NK-92 treated with Interleukin-12 subunit alpha and Interleukin-12 subunit beta, amount 100 ng/mL, for 24 hours (cell line): Measurements from ENCODE around the gene MATK.

Source experiments
- DNase-seq: peaks from one replicate; lab custom pipeline; 2025; lab: John Stamatoyannopoulos, UW

Gene MATK

DNA sequence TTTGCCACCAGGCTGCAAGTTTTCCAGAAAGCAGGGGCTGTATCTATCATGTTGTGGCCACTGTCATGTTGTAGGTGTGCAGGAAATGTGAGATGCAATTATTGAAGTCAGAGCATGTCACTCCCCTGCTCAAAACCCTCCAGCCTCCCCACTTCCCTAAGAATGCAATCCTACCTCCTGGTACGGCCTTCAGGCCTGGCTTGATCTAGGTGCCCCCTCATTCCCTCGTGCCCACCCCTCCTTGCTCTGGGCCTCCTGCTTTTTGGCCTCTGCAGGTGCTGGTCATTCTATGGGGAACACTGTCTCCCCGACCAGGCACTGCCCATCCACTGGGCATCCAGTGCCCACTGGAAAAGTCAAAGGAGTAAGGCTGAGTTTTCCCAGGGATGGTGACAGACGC is 28.5 kb upstream of the MATK start:
- no peak for DNase-seq

DNA sequence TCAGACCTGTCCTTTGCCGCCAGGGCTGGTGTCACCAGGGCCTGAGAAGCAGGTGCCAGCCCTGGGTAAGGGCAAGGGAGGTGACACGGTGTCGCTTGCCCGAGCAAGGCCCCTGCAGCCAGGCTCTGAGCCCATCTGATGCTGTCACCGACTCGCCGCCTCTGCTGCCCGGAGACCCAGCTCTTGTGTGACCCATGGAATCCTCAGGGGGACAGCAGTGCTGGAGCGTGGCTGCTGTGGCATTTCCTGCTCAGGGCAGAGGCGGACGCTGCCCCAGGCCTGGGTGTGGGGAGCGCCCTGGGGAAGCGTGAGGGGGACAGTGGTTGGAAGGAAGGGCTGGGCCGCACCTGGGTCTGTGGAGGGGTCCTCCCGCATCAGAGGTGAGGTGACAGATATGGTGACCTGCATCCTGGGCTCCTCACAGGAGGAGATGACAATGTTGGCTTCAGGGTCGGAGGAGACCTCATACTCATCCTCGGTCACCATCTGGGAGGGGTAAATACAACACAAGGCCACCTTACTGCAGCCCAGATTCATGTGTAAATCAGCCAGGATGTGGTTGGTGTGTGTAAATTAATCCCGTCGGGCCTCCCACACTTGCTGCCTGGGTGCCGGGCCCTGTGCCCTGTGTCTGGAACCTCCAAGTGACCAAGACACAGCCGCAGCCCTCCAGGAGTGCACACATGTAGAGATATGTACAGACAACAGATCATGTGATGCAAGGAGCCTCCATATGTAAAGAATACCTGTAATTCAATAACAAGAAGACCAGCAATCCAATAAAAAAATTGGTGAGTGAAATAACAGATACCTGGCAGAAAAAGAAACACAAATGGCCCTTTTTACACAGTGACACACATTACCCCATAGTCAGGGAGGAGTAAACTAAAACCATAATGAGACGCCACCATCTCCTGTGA is 27.6 kb upstream of the MATK start:
- DNase-seq, result no peak

DNA sequence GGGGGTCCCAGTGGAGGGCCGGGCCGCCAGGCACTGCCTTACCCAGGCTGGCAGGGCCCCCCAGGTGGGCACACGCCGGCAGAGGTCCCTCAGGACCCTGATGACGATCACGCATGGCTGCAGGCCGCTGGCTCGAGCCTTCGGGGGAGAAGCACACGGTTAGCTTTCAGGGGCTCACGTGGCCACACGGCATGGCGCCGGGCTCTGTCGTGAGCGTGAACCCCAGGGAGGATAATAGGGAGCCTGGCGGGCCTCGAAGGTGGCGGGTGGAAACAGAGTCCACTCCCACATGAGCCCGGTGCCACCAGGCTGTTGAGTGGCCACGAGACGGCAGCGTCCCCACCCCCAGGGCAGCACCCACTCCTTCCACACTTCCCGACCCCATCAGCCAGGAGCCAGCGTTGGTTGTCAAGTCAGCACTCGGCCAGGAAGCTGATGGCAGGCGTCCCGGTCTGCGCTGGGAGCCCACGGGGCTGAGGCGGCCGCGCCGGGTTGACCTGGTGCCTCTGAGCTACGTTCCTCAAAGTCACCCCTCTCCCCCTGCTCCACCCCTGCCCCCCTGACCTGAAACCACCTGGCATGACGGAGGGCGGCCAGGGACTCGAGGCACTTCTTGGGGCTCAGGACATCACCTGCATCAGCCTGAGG is 24.7 kb upstream of the MATK start:
- no peak for DNase-seq

DNA sequence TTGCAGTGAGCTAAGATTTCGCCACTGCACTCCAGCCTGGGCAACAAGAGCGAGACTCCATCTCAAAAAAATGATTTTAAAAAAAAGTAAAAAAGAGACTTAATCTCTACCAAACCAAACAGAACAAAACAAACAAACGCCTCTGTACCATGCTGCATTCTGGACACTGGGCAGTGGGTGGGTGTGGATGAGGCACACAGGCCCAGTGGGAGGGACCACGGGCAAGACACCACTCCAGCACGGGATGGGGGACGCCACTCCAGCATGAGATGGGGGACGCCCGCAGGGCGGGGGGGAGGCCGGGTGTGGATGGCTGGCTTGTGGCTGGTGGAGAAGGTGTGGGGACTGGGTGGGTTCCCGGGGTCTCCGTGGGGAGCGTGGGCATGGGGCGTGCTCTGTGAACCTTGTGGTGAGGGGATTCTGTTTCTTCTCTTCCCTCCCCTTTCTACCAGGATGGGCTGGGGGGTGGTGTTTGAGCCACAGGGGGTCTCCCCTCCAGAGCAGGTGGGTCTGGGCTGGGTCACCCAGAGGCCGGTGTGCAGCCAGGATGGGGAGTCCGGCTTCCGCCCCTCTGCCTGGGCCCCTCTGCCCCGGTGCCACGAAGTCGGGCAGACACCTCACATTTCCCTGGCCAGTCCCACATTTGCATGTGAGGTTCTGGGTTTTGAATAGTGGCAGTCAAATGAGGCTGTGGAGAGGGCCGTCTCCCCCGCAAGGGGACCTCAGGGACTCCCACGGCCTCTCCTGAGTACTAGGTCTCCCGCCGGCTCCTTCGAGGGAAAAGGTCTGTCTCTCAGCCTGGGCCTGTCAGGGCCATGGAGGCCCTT is 23.9 kb upstream of the MATK start:
- no peak for DNase-seq

DNA sequence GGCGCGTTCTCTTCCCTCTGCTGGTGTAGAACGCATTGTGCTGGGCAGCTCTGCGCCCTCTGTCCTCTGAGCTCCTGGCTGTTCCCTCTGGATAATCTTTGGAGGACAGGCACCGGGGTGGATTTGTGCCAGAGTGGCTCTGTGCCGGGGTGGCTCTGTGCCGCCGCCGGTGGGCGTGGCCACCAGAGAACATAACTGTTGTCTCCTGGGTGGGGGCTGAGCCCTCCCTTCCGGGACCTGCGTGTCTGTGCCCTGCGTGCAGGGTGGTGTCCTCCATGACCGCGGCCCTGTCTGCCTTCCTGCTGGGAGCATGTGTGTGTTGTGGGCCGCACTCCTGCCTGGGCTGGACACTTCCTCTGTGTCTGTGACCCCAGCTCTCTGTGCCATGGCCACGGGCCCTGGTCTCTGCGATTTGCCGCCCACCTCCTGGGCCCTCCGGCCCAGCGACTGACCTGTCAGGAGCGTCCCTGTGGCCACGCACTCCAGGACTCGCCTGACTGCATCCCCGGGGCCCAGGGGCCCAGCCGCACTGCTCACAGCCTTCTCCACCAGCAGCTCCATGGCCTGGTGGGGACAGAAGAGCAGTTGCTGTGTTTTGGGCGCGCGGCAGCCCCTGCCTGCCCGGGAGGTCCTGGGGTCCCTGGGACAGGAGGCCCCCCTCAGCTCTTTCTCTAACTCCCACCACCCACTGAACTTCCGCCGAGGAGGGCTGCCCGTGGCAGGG is 22.4 kb upstream of the MATK start:
- no peak for DNase-seq

DNA sequence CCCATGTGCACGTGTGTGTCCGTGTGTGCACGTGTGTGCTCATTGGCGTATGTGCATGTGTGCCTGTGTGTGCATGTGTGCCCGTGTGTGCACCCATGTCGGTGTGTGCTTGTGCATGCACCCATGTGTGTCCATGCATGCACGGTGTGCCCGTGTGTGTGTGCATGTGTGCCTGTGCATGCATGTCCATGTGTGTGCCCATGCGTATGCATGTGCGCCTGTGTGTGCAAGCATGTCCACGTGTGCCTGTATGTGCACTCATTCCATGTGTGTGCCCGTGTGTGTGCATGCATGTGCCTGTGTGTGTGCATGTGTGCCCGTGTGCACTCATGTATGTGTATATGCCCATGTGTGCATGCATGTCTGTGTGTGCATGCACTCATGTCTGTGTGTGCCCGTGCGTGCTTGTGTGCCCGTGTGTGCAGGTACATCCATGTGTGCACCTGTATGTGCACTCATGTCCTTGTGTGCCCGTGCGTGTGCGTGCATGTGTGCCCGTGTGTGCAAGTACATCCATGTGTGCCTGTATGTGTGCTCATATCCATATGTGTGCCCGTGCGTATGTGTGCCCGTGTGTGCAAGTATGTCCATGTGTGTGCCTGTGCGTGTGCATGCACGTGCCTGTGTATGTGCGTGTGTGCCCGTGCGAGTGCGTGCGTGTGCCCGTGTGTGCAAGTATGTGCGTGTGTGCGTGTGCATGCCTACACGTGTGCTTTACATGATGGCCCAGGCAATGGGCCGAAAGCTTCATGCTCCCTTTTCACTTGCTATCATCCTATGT is 21.6 kb upstream of the MATK start:
- no peak for DNase-seq

DNA sequence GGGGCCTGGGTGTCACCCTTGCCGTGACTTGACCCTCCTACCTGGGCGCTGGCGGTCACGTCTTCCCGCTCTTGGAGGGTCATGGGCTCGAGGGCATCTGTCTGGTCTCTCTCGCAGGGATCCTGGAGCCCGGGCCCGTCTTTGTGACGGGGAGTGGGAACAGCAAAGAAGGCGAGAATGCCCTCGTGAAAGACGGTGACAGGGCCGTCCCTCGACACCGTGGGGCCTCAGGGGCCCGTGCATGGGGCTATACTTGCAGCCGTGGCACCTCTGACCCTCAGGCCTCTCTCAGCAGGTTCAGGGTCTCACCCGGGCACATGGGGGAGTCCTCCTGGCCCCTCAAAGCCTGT is 20.9 kb upstream of the MATK start:
- DNase-seq, result no peak

DNA sequence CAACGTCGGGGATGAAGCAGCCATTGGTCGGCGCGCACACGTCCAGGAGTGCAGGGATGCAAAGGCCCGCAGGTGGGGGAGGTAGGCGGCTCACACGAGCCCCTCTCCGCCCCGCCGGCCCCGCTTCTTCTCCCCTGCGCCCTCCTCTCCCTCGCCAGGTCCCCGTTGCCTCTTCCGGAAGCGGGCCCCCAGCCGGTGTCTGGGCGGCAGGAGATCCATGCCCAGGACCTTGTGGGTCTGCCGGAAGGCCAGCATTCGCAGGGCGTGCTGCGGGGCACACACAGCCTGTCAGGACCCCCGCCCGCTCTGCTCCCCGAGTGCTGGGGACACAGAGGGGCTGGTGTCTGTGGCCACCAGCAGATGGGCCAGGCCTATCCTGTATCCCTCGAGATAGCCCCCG is 19.7 kb upstream of the MATK start:
- DNase-seq, result no peak

DNA sequence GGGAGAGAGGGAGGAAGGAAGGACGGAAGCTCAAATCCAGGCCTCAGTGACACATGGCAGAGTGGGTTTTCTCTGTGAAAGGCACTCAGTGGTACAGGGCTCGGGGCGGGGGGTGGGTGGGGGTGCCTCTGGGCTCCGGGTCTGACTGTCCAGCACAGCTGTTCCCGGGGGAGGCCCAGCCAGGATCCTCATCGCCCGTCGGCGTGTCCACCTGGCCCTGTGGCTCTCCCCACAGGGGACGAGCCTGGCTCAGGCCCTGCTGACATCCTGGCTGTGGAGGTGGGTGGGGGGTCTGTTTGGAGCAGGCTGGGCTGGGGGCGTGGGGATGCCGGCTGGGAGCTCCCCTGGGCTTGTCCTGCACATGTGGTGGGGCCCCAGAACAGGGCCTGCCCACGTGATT is 18.2 kb upstream of the MATK start:
- DNase-seq, result no peak

DNA sequence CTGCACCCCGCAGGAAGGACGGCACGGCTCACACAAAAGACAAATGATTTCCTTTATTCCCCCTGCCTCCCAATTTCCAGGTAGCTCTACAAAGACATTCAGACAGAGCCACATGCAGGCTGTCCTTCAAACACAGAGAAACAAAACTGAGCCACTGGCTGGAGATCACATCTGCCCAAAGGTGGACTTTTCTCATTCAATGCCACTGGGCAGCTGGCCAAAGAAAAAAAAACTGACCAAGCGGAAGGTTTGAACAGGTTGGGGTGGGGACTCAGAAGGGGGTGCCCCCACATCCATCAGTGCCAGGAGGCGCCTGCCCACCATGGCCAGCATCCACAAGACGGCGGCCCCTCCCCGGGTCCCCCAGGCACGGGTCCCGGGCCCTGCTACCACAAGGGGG is 17.8 kb upstream of the MATK start:
- DNase-seq, result no peak

DNA sequence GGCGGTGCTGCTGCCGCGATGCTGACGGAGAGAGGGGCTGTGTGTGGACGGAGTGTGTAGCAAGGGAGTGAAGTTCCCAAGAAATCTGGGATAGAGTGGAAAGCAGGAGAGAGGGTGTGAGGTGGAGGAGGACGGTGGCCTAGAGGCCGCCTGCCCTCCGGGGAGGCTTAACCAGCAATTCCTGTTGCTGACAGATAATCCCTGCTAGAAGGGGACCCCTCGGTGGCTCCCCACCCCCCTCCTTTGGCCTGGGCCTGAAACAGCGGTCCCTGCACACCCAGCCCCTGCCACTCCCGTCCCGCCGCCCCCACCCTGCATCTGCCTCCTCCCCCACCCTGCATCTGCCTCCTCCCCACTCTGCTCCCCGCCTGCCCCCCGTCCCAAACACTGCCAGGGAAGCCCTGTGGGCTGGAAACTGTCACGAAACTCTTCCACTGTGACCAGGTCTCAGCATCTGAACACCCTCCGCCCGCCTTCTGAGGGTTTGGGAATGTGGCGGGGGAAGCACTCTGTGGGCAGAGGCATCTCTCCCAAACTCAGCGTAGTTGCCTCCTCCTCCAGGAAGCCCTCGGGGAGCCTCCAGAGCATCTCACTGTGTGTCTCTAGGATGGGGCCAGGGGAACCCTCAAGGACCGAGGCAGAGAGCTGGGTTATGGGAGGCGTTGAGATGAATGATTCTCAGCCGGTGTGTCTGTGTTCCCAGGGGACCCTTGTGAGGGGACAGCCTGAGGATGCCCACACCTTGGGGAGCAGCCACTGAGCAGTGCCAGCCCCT is 17.1 kb upstream of the MATK start:
- DNase-seq, result no peak

DNA sequence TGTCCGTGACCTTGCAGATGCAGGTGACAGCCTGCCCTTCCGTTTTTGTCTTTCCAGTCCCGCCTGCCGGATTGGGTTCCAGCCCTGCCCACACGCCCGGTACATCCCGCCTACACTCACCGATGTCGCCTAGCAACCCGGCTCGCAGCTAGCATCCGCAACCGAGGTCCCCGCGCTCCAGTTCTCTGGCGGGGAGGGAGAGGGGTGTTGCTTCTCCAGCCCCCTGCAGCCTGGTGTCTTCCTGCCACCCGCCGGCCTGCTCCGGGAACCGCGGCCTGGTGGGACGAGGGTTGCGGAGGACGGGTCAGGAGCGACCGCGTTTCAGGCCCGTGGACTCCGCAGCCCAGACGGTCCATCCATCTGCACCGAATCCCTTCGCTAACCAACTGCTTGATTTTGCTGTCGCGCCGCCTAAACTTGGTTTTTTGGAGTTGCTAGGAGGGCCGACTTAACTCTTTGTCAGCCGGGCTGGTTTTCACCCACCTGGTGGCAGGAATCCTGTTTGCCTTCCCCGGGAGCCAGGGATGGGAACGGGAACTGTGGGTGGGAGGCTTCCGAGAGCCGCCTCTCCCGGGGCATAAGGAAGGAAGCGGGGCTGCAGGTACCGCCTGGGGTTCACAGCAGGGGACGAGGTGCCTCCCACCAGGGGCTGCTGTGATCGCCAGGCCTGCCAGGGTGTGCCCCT is 15.4 kb upstream of the MATK start:
- DNase-seq, result no peak

DNA sequence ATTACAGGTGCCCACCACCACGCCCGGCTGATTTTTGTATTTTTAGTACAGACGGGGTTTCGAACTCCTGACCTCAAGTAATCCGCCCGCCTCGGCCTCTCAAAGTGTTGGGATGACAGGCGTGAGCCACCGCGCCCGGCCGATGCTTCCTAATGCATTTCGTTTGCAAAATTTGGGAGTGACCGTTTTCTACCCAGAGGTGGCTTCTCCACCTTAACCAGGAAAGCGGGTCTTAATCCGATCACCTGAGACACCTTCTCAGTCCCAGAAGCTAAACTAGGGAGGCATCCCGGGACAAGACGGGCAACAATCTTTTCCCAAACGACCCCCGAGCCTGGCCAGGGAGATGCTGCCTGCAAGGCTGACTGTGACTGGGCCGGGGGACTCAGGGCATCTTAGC is 14.8 kb upstream of the MATK start:
- no peak for DNase-seq

DNA sequence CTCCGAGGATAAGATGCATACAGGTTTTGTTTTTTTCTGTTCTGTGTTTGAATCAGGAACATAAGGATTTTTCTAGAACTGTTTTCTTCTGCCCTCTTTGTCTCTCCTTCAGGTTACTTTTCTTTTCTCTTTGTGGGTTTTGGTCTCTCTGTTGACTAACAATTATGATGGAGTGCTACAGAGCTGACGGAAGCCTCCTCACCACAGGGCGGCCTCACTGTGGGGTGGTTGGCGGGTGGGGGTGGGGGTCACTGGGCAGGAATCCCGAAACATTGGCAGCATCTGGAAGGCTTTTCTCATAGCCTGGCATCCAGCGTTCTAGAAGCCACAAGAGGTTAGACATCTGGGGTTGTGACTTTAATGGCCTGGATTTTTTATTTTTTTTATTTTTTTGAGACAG is 12.0 kb upstream of the MATK start:
- DNase-seq, result peak; percentile 29

DNA sequence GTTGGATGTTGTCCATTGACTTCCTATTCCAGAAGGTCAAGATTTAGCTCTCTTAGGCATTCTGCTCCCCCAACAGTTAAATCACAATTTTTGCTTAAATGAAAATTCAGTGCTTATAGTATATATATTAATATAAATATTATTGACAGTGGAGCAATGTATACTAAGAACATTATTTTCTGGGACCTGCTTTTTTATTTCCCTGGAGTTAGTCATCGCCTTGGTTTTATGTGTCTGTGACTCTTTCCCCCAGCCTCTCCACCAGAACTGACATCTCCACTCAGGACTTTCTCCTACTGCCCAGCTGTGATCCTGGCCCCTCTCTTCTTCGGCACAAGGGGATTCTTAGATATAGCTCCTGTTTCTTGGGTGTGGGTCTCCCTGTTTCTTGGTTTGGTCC is 10.2 kb upstream of the MATK start:
- DNase-seq, result no peak

DNA sequence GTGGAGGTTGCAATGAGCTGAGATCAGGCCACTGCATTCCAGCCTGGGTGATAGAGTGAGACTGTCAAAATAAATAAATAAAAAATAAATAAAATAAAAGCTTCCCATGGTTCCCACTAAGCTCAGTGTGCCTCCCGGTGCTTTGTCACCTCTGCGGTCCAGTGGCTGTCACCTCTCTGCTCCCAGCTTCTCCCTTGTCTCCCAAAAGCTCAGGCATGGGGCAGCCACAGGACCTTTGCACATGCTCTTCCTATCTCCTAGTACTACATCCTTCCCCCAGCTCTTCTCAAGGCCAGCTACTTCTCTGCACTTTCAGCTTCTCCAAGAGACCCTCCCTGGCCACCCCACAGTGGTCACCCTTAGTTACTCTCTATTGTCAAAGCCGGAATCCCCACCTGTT is 7.6 kb upstream of the MATK start:
- no peak for DNase-seq

DNA sequence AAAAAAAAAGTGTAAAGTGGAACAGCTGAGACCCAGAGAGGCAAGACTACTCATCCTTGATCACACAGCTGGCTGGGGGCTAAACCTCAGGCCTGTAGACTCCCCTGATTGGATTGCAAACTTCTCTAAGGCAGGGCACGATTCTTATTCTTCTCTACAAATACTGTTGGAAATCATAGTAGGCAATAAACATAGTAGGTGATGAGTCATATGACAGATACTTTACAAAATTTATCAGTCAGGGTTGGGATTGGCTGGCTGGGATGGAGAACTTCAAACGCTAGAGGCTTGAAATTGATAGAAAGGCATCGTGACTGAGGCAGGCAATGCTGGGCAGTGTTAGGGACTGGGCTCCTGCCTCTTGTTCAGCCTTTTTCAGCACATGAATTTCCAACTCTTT is 5.9 kb upstream of the MATK start:
- DNase-seq, result no peak

DNA sequence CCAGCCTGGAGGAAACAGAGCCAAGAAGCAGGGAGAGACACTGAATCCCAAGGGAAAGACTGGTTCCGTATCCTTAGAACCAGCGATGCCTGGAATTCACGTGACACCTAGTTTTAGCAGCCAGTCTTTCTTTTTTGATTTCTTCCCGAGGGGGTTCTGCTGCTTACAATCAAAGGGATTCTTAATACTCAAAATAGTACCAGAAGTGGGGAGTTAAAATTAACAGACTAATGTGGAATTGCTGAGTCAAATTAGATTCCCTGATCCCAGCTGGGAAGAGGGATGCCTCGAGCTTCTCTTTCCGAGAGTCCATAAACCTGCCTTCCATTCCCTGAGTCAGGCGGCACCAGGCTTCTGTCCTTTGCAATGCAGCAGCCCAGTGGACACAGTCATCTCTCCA is 4.8 kb upstream of the MATK start:
- DNase-seq, result no peak

DNA sequence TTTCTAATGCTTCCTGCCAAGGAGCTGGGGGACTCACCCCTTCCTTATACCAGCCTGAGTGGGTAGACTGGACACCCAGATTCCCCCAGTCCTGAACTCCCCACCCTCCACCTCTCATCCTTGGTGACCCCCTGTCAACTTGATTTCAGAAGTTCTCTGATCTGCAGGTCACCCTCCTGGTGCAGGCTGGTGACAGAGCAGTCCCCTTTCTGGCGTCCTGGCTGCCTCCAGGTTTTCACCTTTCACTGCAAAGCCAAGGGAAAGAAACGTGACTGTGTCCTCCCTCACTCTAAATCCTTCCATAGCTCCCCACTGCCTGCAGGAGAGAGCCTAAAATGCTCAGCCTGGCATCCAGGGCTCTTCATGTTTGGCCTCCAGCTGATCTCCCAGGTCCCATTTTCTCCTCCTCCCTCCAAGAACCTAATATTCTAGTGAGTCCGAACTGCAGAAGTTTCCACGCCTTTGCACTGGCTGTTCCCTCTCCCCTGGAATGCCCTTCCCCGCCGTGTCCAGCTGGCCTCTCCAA is 4.1 kb upstream of the MATK start:
- DNase-seq, result no peak
